GM23338 (cell line): ENCODE data around the gene THRA. TPM values are rescaled to one million over a fixed set of nuclear protein-coding genes. Genes with fewer than 3 reads are reported as not detected.
A peak's percentile ranks its signal among the peaks of the same experiment; 100 is the strongest.

Source experiments
- ATAC-seq: fragments of 200-7000 bp; cut with Tn5 transposase; 3 replicates; pipeline ENCODE4 v1.9.1; 2020
- DNase-seq: peaks from one replicate; pipeline ENCODE4 v3.0.0-alpha.2; 2015; ENCODE audit warnings: low spot score
- H2AFZ ChIP-seq: fragments of 200-600 bp; sonication (generic); 2 replicates; pipeline ENCODE4 v1.8.0; 2016; ENCODE audit warnings: antibody characterized with exemption, mild to moderate bottlenecking, moderate library complexity
- H3F3A ChIP-seq: fragments of 200-600 bp; sonication (generic); replicated peaks from 2 replicates; pipeline ENCODE4 v1.8.0; 2017; ENCODE audit warnings: antibody characterized with exemption, mixed run types, low read depth
- H3K27ac ChIP-seq: fragments of 200-600 bp; sonication (generic); 2 replicates; pipeline ENCODE4 v1.6.1; 2016; ENCODE audit warnings: low read depth
- H3K27me3 ChIP-seq: fragments of 200-600 bp; sonication (generic); 2 replicates; pipeline ENCODE4 v1.8.0; 2016; ENCODE audit warnings: mild to moderate bottlenecking, mixed run types, moderate library complexity; ENCODE audit not compliant: insufficient read depth
- H3K36me3 ChIP-seq: fragments of 200-600 bp; sonication (generic); 2 replicates; pipeline ENCODE4 v1.8.0; 2016; ENCODE audit warnings: mild to moderate bottlenecking; ENCODE audit not compliant: insufficient read depth
- H3K4me1 ChIP-seq: fragments of 200-600 bp; sonication (generic); 2 replicates; pipeline ENCODE4 v1.8.0; 2016; ENCODE audit warnings: mild to moderate bottlenecking, moderate library complexity; ENCODE audit not compliant: insufficient read depth
- H3K4me2 ChIP-seq: fragments of 200-600 bp; sonication (generic); 2 replicates; pipeline ENCODE4 v1.7.1; 2017; ENCODE audit warnings: mixed run types
- H3K4me3 ChIP-seq: fragments of 200-600 bp; sonication (generic); 2 replicates; pipeline ENCODE4 v1.6.1; 2016; ENCODE audit warnings: mixed run types
- H3K79me2 ChIP-seq: fragments of 200-600 bp; sonication (generic); replicated peaks from 2 replicates; pipeline ENCODE4 v1.8.0; 2017; ENCODE audit warnings: mild to moderate bottlenecking; ENCODE audit not compliant: insufficient read depth
- H3K9me2 ChIP-seq: fragments of 200-600 bp; sonication (generic); 2 replicates; pipeline ENCODE4 v1.8.0; 2017; ENCODE audit not compliant: insufficient read depth
- H4K20me1 ChIP-seq: fragments of 200-600 bp; sonication (generic); replicated peaks from 2 replicates; pipeline ENCODE4 v1.8.0; 2017; ENCODE audit warnings: mild to moderate bottlenecking; ENCODE audit not compliant: insufficient read depth
- H3K27ac Mint-ChIP-seq: 2 replicates; pipeline ENCODE4 v1.8.0; 2020; ENCODE audit warnings: inconsistent platforms, mild to moderate bottlenecking, moderate library complexity, mixed read lengths
- H3K27me3 Mint-ChIP-seq: 3 replicates; pipeline ENCODE4 v1.8.0; 2022; ENCODE audit warnings: low read depth, mild to moderate bottlenecking, moderate library complexity, mixed read lengths, inconsistent platforms; ENCODE audit not compliant: insufficient read depth, poor library complexity
- H3K36me3 Mint-ChIP-seq: 3 replicates; pipeline ENCODE4 v1.8.0; 2021; ENCODE audit warnings: low read depth, mild to moderate bottlenecking, inconsistent platforms, moderate library complexity, mixed read lengths
- H3K4me1 Mint-ChIP-seq: 3 replicates; pipeline ENCODE4 v1.8.0; 2020; ENCODE audit warnings: mild to moderate bottlenecking, inconsistent platforms, mixed read lengths
- H3K4me3 Mint-ChIP-seq: 3 replicates; pipeline ENCODE4 v1.8.0; 2021; ENCODE audit warnings: moderate library complexity, mild to moderate bottlenecking, inconsistent platforms, mixed read lengths
- H3K9me3 Mint-ChIP-seq: 3 replicates; pipeline ENCODE4 v1.8.0; 2020; ENCODE audit warnings: moderate library complexity, mild to moderate bottlenecking, inconsistent platforms, mixed read lengths
- CREB1 ChIP-seq: fragments of 250-450 bp; sonication (Bioruptor Pico); IDR thresholded peaks from 2 replicates; pipeline ENCODE4 v1.5.0; 2020; ENCODE audit warnings: low read depth, mild to moderate bottlenecking, moderate library complexity
- CTCF ChIP-seq, 2 experiments: fragments of 200-600 bp in 1 of 2; sonication (generic) in 1 of 2; conservative IDR thresholded peaks; 2 replicates each; pipeline versions ENCODE4 v1.5.1 to v1.6.1; 2016 to 2017; ENCODE audit warnings: antibody characterized with exemption in 2 of 2, low read depth in 2 of 2, mild to moderate bottlenecking in 2 of 2, moderate library complexity in 1 of 2
- ETS1 ChIP-seq: IDR thresholded peaks from 2 replicates; pipeline ENCODE4 v1.6.1; 2016; ENCODE audit warnings: antibody characterized with exemption
- EZH2 ChIP-seq: fragments of 200-600 bp; sonication (generic); IDR thresholded peaks from one replicate; pipeline ENCODE4 v1.8.0; 2017; ENCODE audit warnings: antibody characterized with exemption, mild to moderate bottlenecking, low read depth; ENCODE audit not compliant: unreplicated experiment
- EZH2phosphoT487 ChIP-seq: fragments of 200-600 bp; sonication (generic); IDR thresholded peaks from one replicate; pipeline ENCODE4 v1.8.1; 2018; ENCODE audit warnings: antibody characterized with exemption; ENCODE audit not compliant: unreplicated experiment
- JUNB ChIP-seq: IDR thresholded peaks from one replicate; pipeline ENCODE4 v1.6.1; 2016; ENCODE audit warnings: antibody characterized with exemption; ENCODE audit not compliant: unreplicated experiment
- NANOG ChIP-seq: IDR thresholded peaks from 2 replicates; pipeline ENCODE4 v1.6.1; 2016; ENCODE audit warnings: antibody characterized with exemption, borderline replicate concordance
- STAT1 ChIP-seq: IDR thresholded peaks from one replicate; pipeline ENCODE4 v1.6.1; 2016; ENCODE audit warnings: antibody characterized with exemption; ENCODE audit not compliant: unreplicated experiment
- ZNF114 ChIP-seq: fragments of 250-450 bp; sonication (Bioruptor Pico); IDR thresholded peaks from 2 replicates; pipeline ENCODE4 v1.5.0; 2020; ENCODE audit warnings: mild to moderate bottlenecking, moderate library complexity
- ZNF462 ChIP-seq: fragments of 250-450 bp; sonication (Bioruptor Pico); IDR thresholded peaks from 2 replicates; pipeline ENCODE4 v1.5.0; 2020; ENCODE audit warnings: mild to moderate bottlenecking, moderate library complexity
- polyA plus RNA-seq: library from polyadenylated mRNA; unstranded; fragments of >200 nt; fragmentation: Nextera tagmentation; extraction: Ambion mirVana; gene quantifications from 2 replicates; pipeline ENCODE4 v1.2.1, GENCODE V29; 2016
- total RNA-seq: library from RNA; depleted of rRNA; stranded (reverse); fragments of >200 nt; shearing (Covaris generic); gene quantifications from 2 replicates; pipeline ENCODE4 v1.2.3, GENCODE V29; 2014

Gene THRA
- total and polyA plus RNA-seq, 2 experiments from 2014 or later = 3.4 to 10.5 TPM

- TF ChIP-seq EZH2phosphoT487 (no peak), CTCF (conservative IDR thresholded peaks at IDR 0.05; ENCODE audit: low read depth in 2 of 2) (no peak), NANOG (no peak), JUNB (no peak), ZNF114 (CRISPR knock-in tag) (no peak), STAT1 (no peak)
Observed at GRCh38 chr17:40056379-40057015, 6.3 kb upstream of the THRA start (continued).

GRCh38 chr17:40058186-40058784 lies 4.5 kb upstream of the THRA start:
- Histone ChIP-seq H2AFZ (peak overlapping the region; percentile 4; the same call in 1 of the 2 replicates), H3K4me3 (no peak overlapping the region), H3F3A (peaks cover 6% of the 10 kb centered on the region; the same call in 1 of the 2 replicates), H4K20me1 (no peaks in the 10 kb centered on the region; the same call in 1 of the 2 replicates), H3K36me3 (no peaks in the 10 kb centered on the region), H3K79me2 (peaks cover 7% of the 10 kb centered on the region), H3K27ac (no peak overlapping the region), H3K4me2 (no peak overlapping the region), H3K4me1 (peaks cover 16% of the 10 kb centered on the region), H3K27me3 (peaks cover 8% of the 10 kb centered on the region), H3K9me2 (no peaks in the 10 kb centered on the region)
- no peak for TF ChIP-seq ETS1
- TF ChIP-seq CREB1 (CRISPR knock-in tag) = no peak
- no peak for TF ChIP-seq EZH2
- no peak for TF ChIP-seq ZNF462 (CRISPR knock-in tag)
- DNase-seq = no peak
- no peak for ATAC-seq
- no peaks in the 10 kb centered on the region for H3K9me3 Mint-ChIP-seq
- H3K4me1 Mint-ChIP-seq = peaks cover 36% of the 10 kb centered on the region
- H3K4me3 Mint-ChIP-seq = no peak overlapping the region
- H3K27ac Mint-ChIP-seq = 0 out of 2 replicates have a peak overlapping the region, but pooled peaks have one; percentile 50
- H3K27me3 Mint-ChIP-seq = peaks cover 34% of the 10 kb centered on the region
- H3K36me3 Mint-ChIP-seq = peaks cover 3% of the 10 kb centered on the region; the same call in 2 of the 3 replicates
